ENCODE results near the gene IL16.

Gene IL16

DNA sequence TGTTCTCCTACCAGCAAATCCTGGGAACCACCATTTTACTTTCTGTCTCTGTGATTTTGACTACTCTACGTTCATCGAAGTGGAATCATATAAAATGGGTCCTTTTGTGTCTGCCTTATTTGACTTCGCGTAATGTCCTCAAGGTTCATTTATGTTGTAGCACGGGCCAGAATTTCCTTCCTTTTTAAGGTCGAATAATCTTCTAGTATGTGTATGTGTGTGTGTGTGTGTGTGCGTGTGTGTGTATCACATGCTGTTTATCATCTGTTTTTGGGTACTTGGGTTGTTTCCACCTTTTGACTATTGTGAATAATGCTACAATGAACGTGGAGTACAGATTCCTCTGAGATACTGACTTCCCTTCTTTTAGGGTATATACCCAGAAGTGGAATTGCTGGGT lies 91.9 kb downstream of the IL16 start:
- H3K4me3 ChIP-seq (ENCODE audit: low read length): no peak overlapping the region
- TF ChIP-seq ZNF274 (IDR thresholded peaks at IDR 0.05; ENCODE audit: low read depth, low read length): no peak

DNA sequence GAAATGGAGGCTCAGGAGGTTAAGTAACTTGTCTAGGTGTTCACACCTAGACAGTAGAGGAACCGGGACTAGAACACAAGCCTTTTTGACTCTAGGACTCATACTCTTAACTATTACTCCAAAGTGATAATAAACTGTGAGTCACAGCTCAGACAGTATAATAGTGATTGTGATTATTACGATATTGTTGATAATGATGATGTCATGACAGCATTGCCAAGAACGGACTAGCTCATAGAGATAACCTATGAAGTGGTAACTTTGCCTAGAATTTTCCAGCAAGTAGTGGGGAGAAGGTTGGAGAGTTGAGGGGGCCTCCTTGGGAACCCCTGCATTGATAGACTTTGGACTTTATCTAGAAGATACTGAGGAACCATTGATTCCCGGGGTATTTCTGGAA lies 93.2 kb downstream of the IL16 start:
- H3K4me3 ChIP-seq (ENCODE audit: low read length): no peak overlapping the region
- no peak for TF ChIP-seq ZNF274 (IDR thresholded peaks at IDR 0.05; ENCODE audit: low read depth, low read length)

DNA sequence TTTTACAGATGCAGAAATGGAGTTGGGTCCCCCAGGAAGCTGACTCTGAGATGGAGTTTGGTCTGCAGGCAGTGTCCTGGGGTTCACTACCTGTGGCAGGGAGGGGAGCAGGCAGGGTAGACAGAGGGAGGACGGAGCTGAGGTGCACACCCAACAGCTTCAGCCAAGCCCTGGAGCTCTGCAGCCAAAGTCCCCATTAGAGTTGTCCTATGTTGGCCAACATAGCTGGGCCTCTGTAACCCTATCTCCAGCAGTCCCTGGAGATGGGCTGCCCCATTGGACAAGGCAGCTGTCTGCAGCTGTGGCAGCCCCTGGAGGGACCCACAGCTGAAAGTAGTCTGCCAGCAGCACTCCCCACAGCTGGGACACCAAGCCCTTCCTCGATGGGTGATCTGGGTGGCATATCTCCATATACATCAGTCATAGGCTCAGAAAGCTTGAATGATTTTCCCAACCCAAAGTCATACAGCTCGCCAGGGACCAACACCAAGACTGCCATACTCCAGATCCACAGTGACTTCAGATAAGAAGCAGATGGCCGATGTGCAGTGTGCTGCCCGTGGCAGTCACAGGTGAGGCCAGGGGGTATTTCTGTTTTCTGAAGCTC lies 95.3 kb downstream of the IL16 start:
- peak overlapping the region; percentile 16; the same call in 1 of the 2 replicates for H3K4me3 ChIP-seq (ENCODE audit: low read length)
- TF ChIP-seq ZNF274 (IDR thresholded peaks at IDR 0.05; ENCODE audit: low read depth, low read length): no peak

DNA sequence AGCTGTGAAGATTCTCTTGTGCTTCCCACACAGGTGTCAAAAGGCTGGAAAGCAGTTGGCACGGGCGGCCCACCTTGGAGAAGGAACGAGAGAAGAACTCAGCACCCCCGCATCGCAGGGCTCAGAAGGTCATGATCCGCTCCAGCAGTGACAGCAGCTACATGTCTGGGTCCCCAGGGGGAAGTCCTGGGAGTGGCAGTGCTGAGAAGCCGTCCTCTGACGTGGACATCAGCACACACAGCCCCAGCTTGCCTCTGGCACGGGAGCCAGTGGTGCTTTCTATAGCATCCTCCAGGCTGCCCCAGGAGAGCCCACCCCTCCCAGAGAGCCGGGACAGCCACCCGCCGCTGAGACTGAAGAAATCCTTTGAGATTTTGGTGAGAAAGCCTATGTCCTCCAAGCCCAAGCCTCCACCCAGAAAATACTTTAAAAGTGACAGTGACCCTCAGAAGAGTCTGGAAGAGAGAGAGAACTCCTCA lies 95.9 kb downstream of the IL16 start:
- peak overlapping the region; percentile 70; the same call in 1 of the 2 replicates for H3K4me3 ChIP-seq (ENCODE audit: low read length)

DNA sequence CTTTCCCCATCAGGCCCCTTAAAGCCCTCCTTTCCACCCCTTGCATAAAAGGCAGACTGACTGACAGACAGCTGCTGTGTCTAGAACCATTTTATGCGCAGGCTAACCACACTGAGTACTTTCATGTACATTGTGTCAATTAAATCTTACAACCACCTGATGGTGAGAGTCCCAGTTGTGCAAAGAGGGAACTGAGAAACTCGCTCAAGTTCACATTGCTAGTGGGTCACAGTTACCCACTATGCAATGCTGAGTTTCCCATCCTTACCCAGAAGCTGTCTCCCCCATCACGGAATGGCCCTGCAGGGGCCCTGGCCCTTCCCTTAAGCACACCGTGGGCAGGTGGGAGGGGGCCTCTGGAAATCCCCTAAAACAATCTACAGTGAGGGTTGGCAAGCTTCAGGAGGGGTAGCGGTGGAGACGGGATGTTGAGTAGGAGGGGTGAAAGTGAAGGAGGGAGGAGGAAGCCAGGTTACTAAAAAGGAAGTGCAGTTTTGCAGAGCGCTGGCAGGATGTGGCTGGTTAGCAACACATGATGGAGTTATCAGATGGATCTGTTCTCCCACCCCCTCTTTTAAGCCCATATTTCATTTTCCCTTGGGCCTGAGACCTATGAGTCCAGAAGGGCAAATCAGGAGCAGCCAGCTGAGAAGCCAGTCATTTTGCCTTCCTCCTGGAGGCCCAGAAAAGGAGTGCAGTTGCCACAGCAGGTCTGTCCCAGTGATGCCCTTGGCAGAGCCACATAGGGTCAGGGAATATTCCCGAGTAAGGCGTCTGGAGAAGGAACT lies 97.2 kb downstream of the IL16 start:
- peak overlapping the region; percentile 70; the same call in 1 of the 2 replicates for H3K4me3 ChIP-seq (ENCODE audit: low read length)
- TF ChIP-seq ZNF274 (IDR thresholded peaks at IDR 0.05; ENCODE audit: low read depth, low read length): no peak

More for the DNA sequence above, 95.9 kb downstream of the IL16 start:
- no peak for TF ChIP-seq ZNF274 (IDR thresholded peaks at IDR 0.05; ENCODE audit: low read depth, low read length)

DNA sequence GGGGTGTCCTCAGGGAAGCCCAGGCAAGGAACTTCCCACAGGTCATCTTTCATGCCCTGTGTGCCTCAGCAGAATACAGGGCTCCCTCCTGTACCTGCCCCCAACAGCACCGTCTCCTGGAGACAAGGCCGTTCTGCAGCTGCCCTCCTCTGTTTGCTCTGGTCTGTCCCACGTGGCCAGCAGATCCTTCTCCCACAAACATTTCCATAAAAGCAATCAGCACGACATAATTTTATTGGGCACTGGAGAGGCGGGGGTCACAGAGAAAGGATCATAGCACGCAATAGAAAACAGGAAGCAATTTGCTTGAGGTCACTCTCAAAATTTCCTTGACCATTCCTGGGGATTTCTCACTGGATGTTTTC lies 97.8 kb downstream of the IL16 start:
- no peak for TF ChIP-seq ZNF274 (IDR thresholded peaks at IDR 0.05; ENCODE audit: low read depth, low read length)
- peak overlapping the region; percentile 21; the same call in 1 of the 2 replicates for H3K4me3 ChIP-seq (ENCODE audit: low read length)

DNA sequence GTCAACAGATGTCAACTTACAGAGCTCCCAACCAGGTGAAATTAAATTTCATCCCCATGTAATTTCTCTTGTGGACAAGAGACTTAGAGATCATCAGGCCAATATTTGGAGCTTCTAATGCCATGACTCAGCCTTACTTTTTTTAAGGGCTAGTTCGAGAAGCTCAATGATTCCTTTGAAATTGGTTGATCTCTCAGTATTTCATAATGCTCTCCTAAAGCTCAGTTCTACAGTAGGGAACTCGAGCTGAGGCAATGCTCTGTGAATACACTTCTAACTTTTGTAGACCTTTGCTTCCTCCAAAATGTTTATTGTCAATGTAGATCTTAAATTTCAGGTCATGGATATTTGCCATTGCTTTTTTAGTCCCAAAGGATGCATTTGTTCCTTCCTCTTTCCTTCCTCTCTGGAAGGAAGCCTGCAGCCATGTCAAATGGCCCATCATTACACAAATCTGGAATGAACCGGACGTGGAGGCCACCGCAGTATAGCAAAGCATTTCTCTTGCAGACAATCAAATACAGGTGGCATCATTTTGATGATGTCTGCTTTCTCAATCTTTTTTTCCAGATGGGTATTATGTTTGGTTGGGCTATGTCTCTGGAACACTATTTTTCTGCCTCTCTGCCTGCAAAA lies 98.9 kb downstream of the IL16 start:
- no peak for TF ChIP-seq ZNF274 (IDR thresholded peaks at IDR 0.05; ENCODE audit: low read depth, low read length)
- peak overlapping the region; percentile 50; the same call in 1 of the 2 replicates for H3K4me3 ChIP-seq (ENCODE audit: low read length)

DNA sequence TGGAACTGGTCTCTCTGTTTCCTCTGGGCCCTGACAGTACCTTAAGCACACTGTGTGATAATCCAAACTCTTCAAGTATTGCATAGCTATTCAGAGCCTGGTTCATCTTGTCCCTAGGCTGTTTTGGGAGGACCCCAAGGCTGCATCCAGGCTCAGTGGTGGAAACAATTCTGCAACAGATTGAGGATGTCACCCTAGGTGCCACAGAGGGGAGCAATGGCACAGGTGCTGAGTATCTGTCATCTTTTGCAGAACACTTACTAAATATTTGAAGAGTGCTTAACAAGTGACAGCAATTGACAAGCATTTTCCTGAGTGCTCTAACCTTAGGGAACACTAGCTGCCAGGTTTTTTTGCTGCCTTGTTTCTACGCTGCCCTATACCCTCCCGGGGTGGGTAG lies 99.5 kb downstream of the IL16 start:
- H3K4me3 ChIP-seq (ENCODE audit: low read length): peak overlapping the region; percentile 50; the same call in 1 of the 2 replicates
- TF ChIP-seq ZNF274 (IDR thresholded peaks at IDR 0.05; ENCODE audit: low read depth, low read length): no peak

DNA sequence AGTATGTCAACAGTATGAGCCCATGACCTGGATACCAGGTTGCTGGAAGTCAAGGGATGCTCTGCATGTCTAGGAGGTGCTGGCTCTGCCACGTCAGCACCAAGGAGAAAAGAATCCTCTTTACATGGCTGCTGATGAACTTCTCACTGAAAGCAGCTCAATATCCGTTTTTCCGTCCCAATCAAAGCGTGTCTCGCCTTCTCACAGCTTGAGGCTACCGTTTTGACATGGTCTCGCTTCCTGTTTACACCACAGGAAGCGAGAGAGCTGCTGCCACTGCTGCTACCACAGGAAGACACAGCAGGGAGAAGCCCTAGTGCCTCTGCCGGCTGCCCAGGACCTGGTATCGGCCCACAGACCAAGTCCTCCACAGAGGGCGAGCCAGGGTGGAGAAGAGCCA lies 100.0 kb downstream of the IL16 start:
- TF ChIP-seq ZNF274 (IDR thresholded peaks at IDR 0.05; ENCODE audit: low read depth, low read length): no peak

DNA sequence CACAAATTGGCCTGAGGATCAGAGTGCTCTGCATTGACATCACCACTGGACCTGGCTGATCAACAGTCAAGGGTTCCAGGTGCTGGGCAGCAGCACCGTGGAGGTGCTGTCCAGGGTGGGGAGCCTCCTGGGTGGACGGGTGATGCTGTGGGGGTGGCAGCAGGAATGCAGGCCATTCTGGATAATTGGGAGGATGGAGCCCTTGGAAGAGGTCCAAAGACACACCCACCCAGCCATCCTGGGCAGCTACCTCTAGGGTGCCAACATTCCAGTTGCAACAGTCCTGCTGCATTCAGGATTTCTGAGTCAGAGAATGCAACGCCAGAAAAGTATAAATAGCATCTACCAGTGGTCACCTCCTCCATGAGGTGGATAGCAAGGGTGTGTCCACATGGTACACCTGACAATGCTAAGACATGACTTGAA lies 100.5 kb downstream of the IL16 start:
- H3K4me3 ChIP-seq (ENCODE audit: low read length): peak overlapping the region; percentile 73
- TF ChIP-seq ZNF274 (IDR thresholded peaks at IDR 0.05; ENCODE audit: low read depth, low read length): no peak

More for the DNA sequence above, 100.0 kb downstream of the IL16 start:
- peak overlapping the region; percentile 73; the same call in 1 of the 2 replicates for H3K4me3 ChIP-seq (ENCODE audit: low read length)

DNA sequence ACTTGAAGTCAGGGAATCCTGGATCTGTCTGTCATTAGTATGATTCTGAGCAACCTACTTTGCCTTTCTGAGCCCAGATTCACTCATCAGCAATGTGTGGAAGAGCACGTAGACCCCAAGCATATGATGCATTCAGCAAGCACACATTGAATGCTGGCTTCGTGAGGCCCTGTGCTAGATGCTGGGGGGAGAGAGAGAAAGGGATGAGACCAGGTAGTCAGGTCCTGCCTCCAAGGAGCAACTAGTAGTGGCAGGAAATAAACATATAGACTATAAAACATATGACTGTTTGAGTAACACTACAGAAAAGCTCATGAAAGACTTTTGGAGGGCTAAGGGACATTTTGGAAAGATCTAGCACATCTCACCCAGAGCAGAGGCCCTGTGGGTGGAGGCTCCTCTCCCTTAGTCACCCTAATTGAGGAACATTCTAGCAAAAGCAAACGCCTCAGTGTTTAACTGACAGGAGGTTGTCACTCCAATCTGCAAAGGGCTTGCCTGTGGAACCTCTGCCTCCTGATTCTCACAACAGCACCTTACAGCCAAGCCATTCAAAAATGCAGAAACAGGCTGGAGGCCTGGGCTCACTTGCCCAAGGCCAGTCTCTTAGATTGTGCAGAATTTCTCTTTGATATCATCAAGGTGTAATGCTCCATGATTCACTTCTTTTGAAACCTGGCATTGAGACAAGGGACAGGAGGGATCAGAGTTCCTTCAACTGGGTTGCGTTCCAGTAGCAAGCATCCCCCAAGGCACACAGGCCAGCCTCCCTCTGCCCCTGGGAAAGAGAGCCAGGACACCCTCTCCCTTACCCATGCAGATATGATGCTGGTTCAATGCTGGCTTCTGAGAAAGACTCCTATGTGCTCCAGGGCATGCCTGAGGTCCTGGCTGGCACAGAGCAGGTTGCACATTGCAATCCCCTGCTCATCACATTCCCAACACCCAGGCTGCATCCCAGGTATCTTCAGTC lies 101.2 kb downstream of the IL16 start:
- peak overlapping the region; percentile 73 for H3K4me3 ChIP-seq (ENCODE audit: low read length)

DNA sequence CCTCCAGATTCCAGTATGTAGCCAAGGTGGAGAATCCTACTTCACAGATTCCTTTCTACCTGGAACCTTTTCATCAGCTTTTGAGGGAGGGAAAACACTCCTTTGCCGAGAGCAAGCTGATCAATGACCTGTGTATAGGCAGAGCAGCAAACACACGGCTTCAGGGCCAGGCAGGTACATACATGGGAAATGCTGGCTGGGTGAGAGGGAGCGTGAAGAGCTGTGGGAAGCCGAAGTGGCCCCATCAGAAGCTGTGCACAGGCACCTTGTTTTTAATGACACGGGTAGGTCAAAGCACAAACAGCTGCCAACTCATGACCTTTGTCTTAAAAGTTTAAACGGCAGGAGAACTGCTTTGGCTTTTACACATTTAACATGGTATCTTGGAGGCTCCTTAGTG lies 101.9 kb downstream of the IL16 start:
- no peak for TF ChIP-seq ZNF274 (IDR thresholded peaks at IDR 0.05; ENCODE audit: low read depth, low read length)

More for the DNA sequence above, 101.2 kb downstream of the IL16 start:
- no peak for TF ChIP-seq ZNF274 (IDR thresholded peaks at IDR 0.05; ENCODE audit: low read depth, low read length)

DNA sequence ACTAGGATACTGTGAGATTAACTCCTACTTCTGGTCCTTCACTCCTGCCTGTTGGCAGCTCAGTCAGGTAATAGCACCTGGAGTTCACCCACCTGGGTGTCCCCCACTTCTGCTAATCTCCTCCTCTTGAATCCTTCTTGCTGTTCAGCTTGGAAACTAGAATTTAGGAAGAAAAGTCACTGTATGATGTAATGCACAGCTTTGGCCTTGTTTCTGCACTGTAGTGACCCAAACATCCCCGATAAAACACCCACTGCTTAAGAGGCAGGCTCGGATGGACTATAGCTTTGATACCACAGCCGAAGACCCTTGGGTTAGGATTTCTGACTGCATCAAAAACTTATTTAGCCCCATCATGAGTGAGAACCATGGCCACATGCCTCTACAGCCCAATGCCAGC lies 102.5 kb downstream of the IL16 start:
- peak overlapping the region; percentile 73 for H3K4me3 ChIP-seq (ENCODE audit: low read length)
- TF ChIP-seq ZNF274 (IDR thresholded peaks at IDR 0.05; ENCODE audit: low read depth, low read length): no peak

More for the DNA sequence above, 101.9 kb downstream of the IL16 start:
- H3K4me3 ChIP-seq (ENCODE audit: low read length): peak overlapping the region; percentile 73
